Upper lobe of left lung (tissue), 6 donors: Measurements from ENCODE around the gene PALM3. TPM values are rescaled to one million over a fixed set of nuclear protein-coding genes. Genes with fewer than 3 reads are reported as not detected.
A peak's percentile ranks its signal among the peaks of the same experiment; 100 is the strongest.

ENCODE experiments used
- ATAC-seq, 2 donors: fragments of 200-7000 bp; cut with Tn5 transposase; one replicate each; pipeline ENCODE4 v1.9.1; 2022; ENCODE audit warnings: mild to moderate bottlenecking in 2 of 2, moderate library complexity in 2 of 2; ENCODE audit not compliant: low FRiP score in 2 of 2
- DNase-seq, 2 donors: peaks; one replicate each; pipeline ENCODE4 v3.0.0-alpha.2; 2019 to 2020
- H3K27ac ChIP-seq, 4 donors: fragments of 200-600 bp; sonication (generic); one replicate each; pipeline ENCODE4 v1.5.1; 2016 to 2019
- H3K27me3 ChIP-seq, 4 donors: fragments of 200-600 bp; sonication (generic); one replicate each; pipeline ENCODE4 v1.5.1; 2017 to 2019
- H3K36me3 ChIP-seq, 4 donors: fragments of 200-600 bp; sonication (generic); one replicate each; pipeline ENCODE4 v1.5.1; 2016 to 2019
- H3K4me1 ChIP-seq, 4 donors: fragments of 200-600 bp; sonication (generic); one replicate each; pipeline ENCODE4 v1.5.1; 2018 to 2019
- H3K4me3 ChIP-seq, 4 donors: fragments of 200-600 bp; sonication (generic); one replicate each; pipeline ENCODE4 v1.5.1; 2017 to 2019; ENCODE audit warnings: mild to moderate bottlenecking in 2 of 4, moderate library complexity in 1 of 4
- H3K9me3 ChIP-seq, 4 donors: fragments of 200-600 bp; sonication (generic); one replicate each; pipeline ENCODE4 v1.5.1; 2018 to 2019
- EP300 ChIP-seq, 4 donors: sonication (generic); formaldehyde crosslinking; IDR thresholded peaks; one replicate each; pipeline ENCODE4 v1.5.1; 2017; ENCODE audit warnings: antibody characterized with exemption in 4 of 4, control low read depth in 2 of 4
- POLR2A ChIP-seq, 4 donors: fragments of 450-650 bp; IDR thresholded peaks; one replicate each; pipeline ENCODE4 v1.5.1; 2016 to 2017; ENCODE audit warnings: antibody characterized with exemption in 4 of 4, mild to moderate bottlenecking in 2 of 4
- POLR2AphosphoS5 ChIP-seq, 2 donors: sonication (generic); formaldehyde crosslinking; IDR thresholded peaks; one replicate each; pipeline ENCODE4 v1.5.1; 2017; ENCODE audit warnings: antibody characterized with exemption in 2 of 2
- WGBS, 2 donors: methylation state at CpG; one replicate each; pipeline ENCODE4 v1.1.5; 2017 to 2018; 5-methylcytosine and 5-hydroxymethylcytosine counted together
- total RNA-seq, 6 donors: library from RNA; depleted of rRNA in 4 of 6; stranded (reverse); fragments of >200 nt in 4 of 6; gene quantifications; one replicate each; pipeline versions ENCODE4 v1.1.0 to v1.2.1, GENCODE V29; 2016 to 2021
- TF ChIP-seq, protein P1 (sequence below), 6 experiments: fragments of 450-650 bp in 4 of 6; fragments of 200-600 bp in 2 of 6; sonication (generic) in 2 of 6; IDR thresholded peaks; one replicate each; pipeline ENCODE4 v1.5.1; 2016 to 2019; ENCODE audit warnings: antibody characterized with exemption in 6 of 6
- donor health status: DM: no; HTN: no; CAD: no; lungs with moderate emphysema.
- donor health status: DM: no; HTN: yes; CAD: no; lungs with severe emphysema.

Gene PALM3
- total RNA-seq, 6 donors from 2014 or later, result 0.15 to 123 (median 11.0) TPM

DNA sequence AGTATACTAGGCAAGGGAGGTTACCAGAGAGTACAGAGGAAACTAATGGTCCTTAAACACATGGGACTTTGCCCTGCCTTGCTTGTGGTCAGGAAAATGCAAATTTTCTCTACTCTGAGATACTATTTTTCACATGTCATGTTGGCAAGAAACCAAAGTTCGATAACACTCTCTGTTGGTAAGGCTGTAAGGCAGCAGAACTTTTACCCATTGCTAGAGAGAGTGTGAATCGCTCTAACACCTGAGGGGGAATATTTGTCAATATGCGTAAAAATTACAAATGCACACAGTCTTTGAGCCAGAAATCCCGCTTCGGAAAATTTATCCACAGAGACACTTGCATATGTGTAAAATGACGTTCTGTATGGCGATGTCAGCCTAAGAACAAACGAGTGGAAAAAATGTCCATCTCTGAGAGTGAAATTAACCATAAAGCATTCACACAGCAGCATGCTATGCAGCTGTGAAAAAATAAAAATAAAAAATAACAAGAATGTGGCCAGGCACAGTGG, 46.3 kb downstream of the PALM3 start:
- H3K4me1 ChIP-seq, result peaks cover 0 to 9% (median 0%) of the 10 kb centered on the region in 4 donors
- H3K27ac ChIP-seq, result peak overlapping the region in 2 of 4 donors; percentile 1 to 30
- DNase-seq (no peak), ATAC-seq (no peak)
- WGBS, 2 donors, result 74 to 80% methylated on average over 8 of the region's 8 CpGs
- TF ChIP-seq EP300 (IDR thresholded peaks at IDR 0.05) (no peak), POLR2AphosphoS5 (IDR thresholded peaks at IDR 0.05) (no peak), POLR2A (IDR thresholded peaks at IDR 0.05) (no peak)
- TF ChIP-seq, protein P1, sequence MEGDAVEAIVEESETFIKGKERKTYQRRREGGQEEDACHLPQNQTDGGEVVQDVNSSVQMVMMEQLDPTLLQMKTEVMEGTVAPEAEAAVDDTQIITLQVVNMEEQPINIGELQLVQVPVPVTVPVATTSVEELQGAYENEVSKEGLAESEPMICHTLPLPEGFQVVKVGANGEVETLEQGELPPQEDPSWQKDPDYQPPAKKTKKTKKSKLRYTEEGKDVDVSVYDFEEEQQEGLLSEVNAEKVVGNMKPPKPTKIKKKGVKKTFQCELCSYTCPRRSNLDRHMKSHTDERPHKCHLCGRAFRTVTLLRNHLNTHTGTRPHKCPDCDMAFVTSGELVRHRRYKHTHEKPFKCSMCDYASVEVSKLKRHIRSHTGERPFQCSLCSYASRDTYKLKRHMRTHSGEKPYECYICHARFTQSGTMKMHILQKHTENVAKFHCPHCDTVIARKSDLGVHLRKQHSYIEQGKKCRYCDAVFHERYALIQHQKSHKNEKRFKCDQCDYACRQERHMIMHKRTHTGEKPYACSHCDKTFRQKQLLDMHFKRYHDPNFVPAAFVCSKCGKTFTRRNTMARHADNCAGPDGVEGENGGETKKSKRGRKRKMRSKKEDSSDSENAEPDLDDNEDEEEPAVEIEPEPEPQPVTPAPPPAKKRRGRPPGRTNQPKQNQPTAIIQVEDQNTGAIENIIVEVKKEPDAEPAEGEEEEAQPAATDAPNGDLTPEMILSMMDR (IDR thresholded peaks at IDR 0.05), result no peak
- H3K9me3 ChIP-seq, result no peaks in the 10 kb centered on the region
- no peaks in the 10 kb centered on the region for H3K27me3 ChIP-seq
- no peaks in the 10 kb centered on the region for H3K36me3 ChIP-seq
- H3K4me3 ChIP-seq, result no peak overlapping the region

DNA sequence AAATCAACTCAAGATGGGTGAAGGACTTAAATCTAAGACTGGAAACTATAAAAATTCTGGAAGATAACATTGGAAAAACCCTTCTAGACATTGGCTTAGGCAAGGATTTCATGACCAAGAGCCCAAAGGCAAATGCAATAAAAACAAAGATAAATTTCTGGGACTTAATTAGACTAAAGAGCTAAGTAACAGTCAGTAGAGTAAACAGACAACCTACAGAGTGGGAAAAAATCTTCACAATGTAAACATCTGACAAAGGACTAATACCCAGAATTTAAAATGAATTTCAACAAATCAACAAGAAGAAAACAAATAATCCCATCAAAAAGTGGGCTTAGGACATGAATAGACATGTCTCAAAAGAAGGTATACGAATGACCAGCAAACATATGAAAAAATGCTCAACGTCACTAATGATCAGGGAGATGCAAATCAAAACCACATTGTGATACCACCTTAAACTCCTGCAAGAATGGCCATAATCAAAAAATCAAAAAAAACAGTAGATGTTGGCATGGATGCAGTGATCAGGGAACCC, 49.4 kb downstream of the PALM3 start:
- H3K27me3 ChIP-seq, result no peaks in the 10 kb centered on the region
- H3K4me3 ChIP-seq, result no peak overlapping the region
- no peak for DNase-seq
- H3K4me1 ChIP-seq, result peaks cover 0 to 3% (median under 1%) of the 10 kb centered on the region in 4 donors
- ATAC-seq, result no peak
- H3K27ac ChIP-seq, result no peak overlapping the region
- no peak for TF ChIP-seq EP300 (IDR thresholded peaks at IDR 0.05)
- TF ChIP-seq, protein P1 (IDR thresholded peaks at IDR 0.05), result no peak
- TF ChIP-seq POLR2AphosphoS5 (IDR thresholded peaks at IDR 0.05), result no peak
- TF ChIP-seq POLR2A (IDR thresholded peaks at IDR 0.05), result no peak
- H3K9me3 ChIP-seq, result no peaks in the 10 kb centered on the region
- WGBS, 2 donors, result 84 to 100% methylated on average over 2 of the region's 2 CpGs
- H3K36me3 ChIP-seq, result no peaks in the 10 kb centered on the region

DNA sequence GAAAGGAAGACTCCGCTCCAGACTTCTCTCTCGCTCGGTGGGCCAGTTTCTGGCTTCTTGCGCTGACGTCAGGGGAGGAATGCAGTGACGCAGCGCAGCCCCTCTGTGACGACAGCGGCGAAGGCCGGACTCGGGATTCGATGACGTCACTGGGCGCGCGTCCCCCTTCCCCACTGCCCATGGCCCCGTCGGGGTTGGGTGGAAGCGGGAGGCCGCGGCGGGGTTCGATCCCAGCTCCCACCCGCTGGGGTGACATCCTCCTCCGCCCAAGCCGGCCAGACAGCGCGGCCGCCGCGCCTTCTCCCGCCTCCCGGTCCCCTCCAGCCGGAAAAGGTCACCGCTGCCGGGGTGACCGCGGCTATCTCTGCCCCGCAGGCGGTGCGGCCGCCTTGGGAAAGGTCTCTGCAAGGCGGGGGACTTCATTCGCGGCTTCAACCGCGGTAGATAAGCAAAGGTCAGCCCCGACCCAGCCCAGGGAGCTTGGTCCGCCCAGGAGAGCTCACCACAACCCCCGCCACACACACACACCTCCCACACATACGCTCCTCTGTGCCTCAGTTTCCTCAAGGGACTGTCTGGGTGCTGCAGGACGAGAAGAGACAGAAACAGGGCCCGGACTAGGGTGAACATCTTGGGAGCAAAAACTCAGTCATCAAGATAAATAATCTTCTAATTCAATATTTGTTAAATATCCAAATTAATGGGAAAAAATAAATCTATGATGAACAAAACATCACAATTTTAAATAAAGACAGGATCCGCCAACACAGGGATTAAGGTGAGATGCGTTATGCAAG, 54.9 kb downstream of the PALM3 start:
- ATAC-seq, result peak; percentile 70 to 72
- no peaks in the 10 kb centered on the region for H3K27me3 ChIP-seq
- H3K9me3 ChIP-seq, result no peaks in the 10 kb centered on the region
- peak overlapping the region; percentile 97 to 100 (median 100) for H3K27ac ChIP-seq
- DNase-seq, result peak; percentile 77 to 96
- TF ChIP-seq POLR2A (IDR thresholded peaks at IDR 0.05) (peak in 3 of 4 donors; percentile 4 to 83 (median 80)), EP300 (IDR thresholded peaks at IDR 0.05) (no peak), POLR2AphosphoS5 (IDR thresholded peaks at IDR 0.05) (peak; percentile 76 to 87)
- TF ChIP-seq, protein P1 (IDR thresholded peaks at IDR 0.05), result peak in 3 of 6 experiments; percentile 15 to 38 (median 36)
- no peaks in the 10 kb centered on the region for H3K36me3 ChIP-seq
- H3K4me3 ChIP-seq, result peak overlapping the region; percentile 42 to 85 (median 76)
- 7 to 28% methylated on average over 8 to 37 of the region's 56 CpGs for WGBS, 2 donors
- H3K4me1 ChIP-seq, result peaks cover 33 to 41% (median 36%) of the 10 kb centered on the region in 4 donors

DNA sequence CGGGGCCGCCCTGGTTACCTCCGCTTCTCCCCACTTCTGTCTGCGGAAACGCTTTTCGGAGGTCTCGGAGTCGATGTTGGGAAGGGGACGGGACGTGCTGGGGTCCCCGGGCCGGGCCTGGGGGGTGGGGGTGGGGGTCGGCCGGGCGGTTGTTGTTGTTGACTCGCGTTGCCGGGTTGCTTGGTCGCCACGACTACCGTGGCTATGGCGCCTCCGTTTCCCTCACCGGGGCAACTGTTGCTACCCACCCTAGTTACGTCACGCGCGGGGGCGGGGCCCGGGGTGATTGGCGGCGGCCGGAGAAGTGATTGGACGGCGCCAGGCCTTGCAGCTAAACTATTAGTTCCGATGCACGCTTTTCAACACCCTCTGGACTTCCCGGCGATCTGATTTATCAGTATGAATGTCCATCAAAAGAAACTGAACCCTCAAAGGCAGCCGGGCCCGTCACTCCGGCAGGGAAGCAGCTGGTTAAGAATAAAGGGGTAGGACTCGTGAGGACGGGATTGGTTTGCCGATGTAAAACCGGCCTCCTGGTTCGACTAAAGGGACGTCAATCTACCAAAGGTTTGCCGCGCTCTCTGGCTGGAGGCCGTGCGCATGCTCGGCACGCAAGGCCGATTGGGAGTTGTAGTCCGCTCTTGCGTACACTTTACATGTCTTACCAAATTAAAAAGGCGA, 55.7 kb downstream of the PALM3 start, which contains the start of gene RFX1:
Gene RFX1 (minus strand): TSS at position 236 of the 681 bp plus-strand sequence. CDS start 12,477 bp downstream, outside the sequence.
- no peaks in the 10 kb centered on the region for H3K27me3 ChIP-seq
- TF ChIP-seq POLR2A (IDR thresholded peaks at IDR 0.05) (no peak), POLR2AphosphoS5 (IDR thresholded peaks at IDR 0.05) (no peak), EP300 (IDR thresholded peaks at IDR 0.05) (no peak)
- TF ChIP-seq, protein P1 (IDR thresholded peaks at IDR 0.05), result peak in 1 of 6 experiments; percentile 4
- peak; percentile 91 to 97 for ATAC-seq
- peaks cover 33 to 42% (median 39%) of the 10 kb centered on the region in 4 donors for H3K4me1 ChIP-seq
- H3K27ac ChIP-seq, result peak within 1 kb of the TSS; percentile 97 to 100 (median 100)
- WGBS, 2 donors, result 0% methylated on average over 19 to 30 of the region's 58 CpGs
- peak; percentile 98 to 100 for DNase-seq
- peak within 1 kb of the TSS; percentile 72 to 91 (median 83) for H3K4me3 ChIP-seq
- H3K9me3 ChIP-seq, result no peaks in the 10 kb centered on the region
- H3K36me3 ChIP-seq, result no peaks in the 10 kb centered on the region
